ENCODE measurements around the gene PRPF38B.
A peak's percentile ranks its signal among the peaks of the same experiment; 100 is the strongest.

Gene PRPF38B

DNA sequence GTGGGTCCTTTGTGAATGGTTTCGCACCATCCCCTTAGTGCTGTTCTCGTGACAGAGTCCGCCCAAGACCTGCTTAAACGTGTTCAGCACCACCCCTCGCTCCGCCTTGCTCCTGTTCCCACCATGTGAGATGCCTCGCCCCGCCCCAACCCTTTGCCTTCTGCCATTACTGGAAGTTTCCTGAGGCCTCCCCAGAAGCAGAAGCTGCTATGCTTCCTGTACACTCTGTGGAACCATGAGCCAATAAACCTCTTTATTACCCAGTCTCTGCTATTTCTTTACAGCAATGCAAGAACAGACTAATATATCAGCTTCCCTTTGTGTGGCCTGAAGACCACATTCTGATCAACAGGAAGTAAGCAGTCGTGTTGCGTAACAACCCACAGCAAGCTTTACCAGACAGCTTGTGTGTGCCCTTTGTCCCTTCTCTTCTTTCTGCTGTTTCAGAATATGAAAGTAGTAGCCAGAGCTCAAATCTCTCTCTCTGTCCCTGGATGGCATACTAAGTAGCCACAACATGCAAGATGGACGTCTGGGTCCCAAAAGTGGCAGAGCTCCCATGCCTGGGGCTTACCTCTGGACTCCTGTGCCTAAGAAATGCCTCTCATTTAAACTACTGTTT, 45.4 kb upstream of the PRPF38B start:
- Histone ChIP-seq H3K36me3 (ENCODE audit: control insufficient read depth, insufficient read depth, low read length) (no peaks in the 10 kb centered on the region; the same call in 1 of the 2 replicates), H3K27me3 (replicated peaks; ENCODE audit: control insufficient read depth, insufficient read depth, low read length) (no peaks in the 10 kb centered on the region), H3K4me3 (replicated peaks; ENCODE audit: low read depth, low read length) (no peak overlapping the region)
- peak; percentile 9 for DNase-seq (ENCODE audit: extremely low read depth, insufficient read length)
- TF ChIP-seq, protein P1, sequence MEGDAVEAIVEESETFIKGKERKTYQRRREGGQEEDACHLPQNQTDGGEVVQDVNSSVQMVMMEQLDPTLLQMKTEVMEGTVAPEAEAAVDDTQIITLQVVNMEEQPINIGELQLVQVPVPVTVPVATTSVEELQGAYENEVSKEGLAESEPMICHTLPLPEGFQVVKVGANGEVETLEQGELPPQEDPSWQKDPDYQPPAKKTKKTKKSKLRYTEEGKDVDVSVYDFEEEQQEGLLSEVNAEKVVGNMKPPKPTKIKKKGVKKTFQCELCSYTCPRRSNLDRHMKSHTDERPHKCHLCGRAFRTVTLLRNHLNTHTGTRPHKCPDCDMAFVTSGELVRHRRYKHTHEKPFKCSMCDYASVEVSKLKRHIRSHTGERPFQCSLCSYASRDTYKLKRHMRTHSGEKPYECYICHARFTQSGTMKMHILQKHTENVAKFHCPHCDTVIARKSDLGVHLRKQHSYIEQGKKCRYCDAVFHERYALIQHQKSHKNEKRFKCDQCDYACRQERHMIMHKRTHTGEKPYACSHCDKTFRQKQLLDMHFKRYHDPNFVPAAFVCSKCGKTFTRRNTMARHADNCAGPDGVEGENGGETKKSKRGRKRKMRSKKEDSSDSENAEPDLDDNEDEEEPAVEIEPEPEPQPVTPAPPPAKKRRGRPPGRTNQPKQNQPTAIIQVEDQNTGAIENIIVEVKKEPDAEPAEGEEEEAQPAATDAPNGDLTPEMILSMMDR (IDR thresholded peaks at IDR 0.05; ENCODE audit: insufficient read depth, low read length, poor library complexity, severe bottlenecking): no peak

DNA sequence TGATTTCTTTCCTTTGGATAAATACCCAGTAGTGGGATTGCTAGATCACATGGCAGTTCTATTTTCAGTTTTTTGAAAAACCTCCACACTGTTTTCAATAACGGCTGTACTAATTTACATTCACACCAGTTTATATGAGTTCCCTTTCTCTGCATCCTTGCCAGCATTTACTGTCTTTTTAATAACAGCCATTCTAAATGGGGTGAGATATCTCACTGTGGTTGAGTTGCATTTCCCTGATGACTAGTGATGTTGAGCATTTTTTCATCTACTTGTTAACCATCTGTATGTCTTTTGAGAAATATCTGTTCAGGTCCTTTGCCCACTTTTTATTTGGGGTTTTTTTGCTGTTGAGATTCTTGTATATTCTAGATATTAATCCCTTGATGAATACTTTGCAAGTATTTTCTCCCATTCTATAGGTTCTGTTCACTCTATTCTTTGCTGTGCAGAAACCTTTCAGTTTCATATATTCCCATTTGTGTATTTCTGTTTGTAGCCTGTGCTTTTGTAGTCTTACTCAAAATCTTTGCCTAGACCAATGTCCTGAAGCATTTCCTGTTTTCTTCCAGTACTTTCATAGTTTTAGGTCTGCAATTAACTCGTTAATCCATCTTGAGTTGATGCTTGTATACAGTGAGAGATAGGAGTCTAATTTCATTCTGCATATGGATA, 38.5 kb upstream of the PRPF38B start:
- Histone ChIP-seq H3K27me3 (replicated peaks; ENCODE audit: control insufficient read depth, insufficient read depth, low read length) (no peaks in the 10 kb centered on the region), H3K36me3 (ENCODE audit: control insufficient read depth, insufficient read depth, low read length) (no peaks in the 10 kb centered on the region), H3K4me3 (replicated peaks; ENCODE audit: low read depth, low read length) (no peak overlapping the region)
- TF ChIP-seq, protein P1 (IDR thresholded peaks at IDR 0.05; ENCODE audit: insufficient read depth, low read length, poor library complexity, severe bottlenecking): no peak
- DNase-seq (ENCODE audit: extremely low read depth, insufficient read length): no peak

DNA sequence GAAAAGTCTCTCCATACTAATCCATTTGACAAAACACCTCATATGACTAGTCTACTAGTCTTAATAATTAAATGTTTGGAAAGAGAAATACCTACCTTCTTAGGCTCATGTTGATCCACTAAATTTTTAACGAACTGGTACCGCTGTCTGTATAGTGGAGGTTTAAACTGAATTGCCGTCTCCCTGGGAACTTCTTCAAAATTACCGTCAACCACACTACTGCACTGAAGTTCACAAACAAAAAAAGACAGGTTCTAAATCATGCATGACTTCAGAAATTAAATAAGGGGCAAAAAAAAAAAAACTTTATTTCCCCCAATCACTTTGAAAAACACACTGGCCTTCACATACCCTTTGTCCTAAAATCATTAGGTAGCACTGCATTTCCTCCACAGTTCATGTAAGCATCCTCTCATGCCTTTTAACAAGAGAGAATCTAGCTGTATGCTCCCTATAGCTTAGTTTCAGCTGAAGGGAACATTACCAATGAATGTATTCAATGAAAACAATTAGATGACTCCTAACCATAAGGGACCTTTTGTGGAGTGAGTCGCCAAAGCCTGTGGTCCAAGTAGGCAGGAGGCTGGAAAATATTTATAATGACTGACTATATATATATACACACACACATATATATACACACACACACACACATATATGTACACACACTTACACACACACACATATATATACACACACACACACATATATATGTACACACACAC, 34.6 kb upstream of the PRPF38B start:
- TF ChIP-seq, protein P1 (IDR thresholded peaks at IDR 0.05; ENCODE audit: insufficient read depth, low read length, poor library complexity, severe bottlenecking): no peak
- Histone ChIP-seq H3K36me3 (ENCODE audit: control insufficient read depth, insufficient read depth, low read length) (no peaks in the 10 kb centered on the region), H3K4me3 (replicated peaks; ENCODE audit: low read depth, low read length) (no peak overlapping the region), H3K27me3 (replicated peaks; ENCODE audit: control insufficient read depth, insufficient read depth, low read length) (no peaks in the 10 kb centered on the region)
- no peak for DNase-seq (ENCODE audit: extremely low read depth, insufficient read length)

DNA sequence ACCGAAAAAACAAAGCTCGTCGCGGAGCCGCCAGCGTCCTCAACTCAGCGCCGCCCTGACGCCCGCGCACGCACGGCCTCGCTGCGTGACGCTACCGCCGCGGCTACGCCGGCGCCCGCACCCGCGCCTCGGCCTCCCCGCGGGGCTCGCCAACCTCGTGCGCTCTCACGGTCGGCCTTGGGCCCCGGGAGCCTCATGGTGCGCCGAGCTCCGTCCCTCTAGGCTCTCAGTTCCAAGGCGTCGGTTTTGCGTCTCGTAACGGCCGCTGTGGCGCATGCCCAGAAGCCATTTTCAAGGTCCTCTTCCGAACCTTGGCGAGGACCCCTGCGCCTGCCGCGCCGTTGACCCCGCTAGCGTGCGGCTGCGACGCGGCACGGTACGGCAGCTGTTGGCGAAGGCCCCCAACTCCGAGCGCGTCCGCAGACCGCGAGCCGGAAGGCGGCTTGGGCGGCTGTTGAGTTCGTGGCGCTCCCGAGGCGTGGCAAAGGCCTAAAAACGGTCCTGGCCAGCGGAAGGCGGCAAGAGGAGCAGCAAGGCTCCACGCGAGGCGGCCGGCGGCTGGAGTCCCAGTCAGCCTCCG, 31.0 kb upstream of the PRPF38B start, which contains the start of gene HENMT1:
TSS of gene HENMT1 (minus strand) at position 64 of the 580 bp plus-strand sequence. CDS start 1,209 bp downstream, outside the sequence.
- TF ChIP-seq, protein P1 (IDR thresholded peaks at IDR 0.05; ENCODE audit: insufficient read depth, low read length, poor library complexity, severe bottlenecking): no peak
- Histone ChIP-seq H3K27me3 (replicated peaks; ENCODE audit: control insufficient read depth, insufficient read depth, low read length) (no peaks in the 10 kb centered on the region), H3K36me3 (ENCODE audit: control insufficient read depth, insufficient read depth, low read length) (no peaks in the 10 kb centered on the region), H3K4me3 (replicated peaks; ENCODE audit: low read depth, low read length) (peak within 1 kb of the TSS; percentile 64)
- DNase-seq (ENCODE audit: extremely low read depth, insufficient read length): peak; percentile 89

DNA sequence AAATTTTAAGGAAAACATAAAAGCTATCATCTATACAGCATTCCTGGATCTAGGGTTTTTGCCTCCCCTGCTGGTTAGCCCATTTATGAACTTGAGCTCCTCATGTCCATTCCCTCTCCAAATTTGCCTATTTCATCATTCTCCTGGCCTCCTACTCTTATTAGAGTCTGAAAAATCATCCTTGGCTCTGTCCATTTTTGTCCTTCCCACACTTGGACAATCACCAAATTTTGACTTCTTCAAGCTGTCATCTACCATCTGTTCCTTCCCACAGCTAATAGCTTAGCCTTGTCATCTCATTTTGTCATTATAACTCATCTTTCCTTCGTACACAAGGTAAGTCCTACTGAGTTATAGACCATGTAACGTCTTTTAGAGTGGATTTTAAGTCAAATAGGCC, 29.0 kb upstream of the PRPF38B start:
- Histone ChIP-seq H3K36me3 (ENCODE audit: control insufficient read depth, insufficient read depth, low read length) (no peaks in the 10 kb centered on the region), H3K4me3 (replicated peaks; ENCODE audit: low read depth, low read length) (no peak overlapping the region), H3K27me3 (replicated peaks; ENCODE audit: control insufficient read depth, insufficient read depth, low read length) (no peaks in the 10 kb centered on the region)
- DNase-seq (ENCODE audit: extremely low read depth, insufficient read length): no peak
- TF ChIP-seq, protein P1 (IDR thresholded peaks at IDR 0.05; ENCODE audit: insufficient read depth, low read length, poor library complexity, severe bottlenecking): no peak

Data from GM06990 (cell line).